HL-60/S4 (cell line): Measurements from ENCODE around the gene DNAI1.
"Not testable (repeated sequence)": the region's sequence is repeated elsewhere in the genome, so short reads cannot be mapped to it uniquely, and the experiment has no call there.

ENCODE experiments used
- in situ Hi-C: fragments of 300-500 bp; cut with MboI; formaldehyde crosslinking; loops from 2 replicates; pipeline ENCODE4 v1.14.3; 2022; ENCODE audit warnings: low sequenced_read_pairs

The DNAI1 gene

GRCh38 chr9:34526026-34526425 lies 67.4 kb downstream of the DNAI1 start:
- in situ Hi-C loops: no loop called here

DNA sequence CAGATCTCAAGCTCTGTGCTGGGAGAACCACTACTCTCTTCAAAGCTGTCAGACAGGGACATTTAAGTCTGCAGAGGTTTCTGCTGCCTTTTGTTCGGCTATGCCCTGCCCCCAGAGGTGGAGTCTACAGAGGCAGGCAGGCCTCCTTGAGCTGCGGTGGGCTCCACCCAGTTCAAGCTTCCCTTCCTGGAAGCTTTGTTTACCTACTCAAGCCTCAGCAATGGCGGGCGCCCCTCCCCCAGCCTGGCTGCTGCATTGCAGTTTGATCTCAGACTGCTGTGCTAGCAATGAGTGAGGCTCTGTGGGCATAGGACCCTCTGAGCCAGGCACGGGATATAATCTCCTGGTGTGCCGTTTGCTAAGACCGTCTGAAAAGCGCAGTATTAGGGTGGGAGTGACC lies 73.4 kb downstream of the DNAI1 start:
- in situ Hi-C loops: not testable (repeated sequence)

DNA sequence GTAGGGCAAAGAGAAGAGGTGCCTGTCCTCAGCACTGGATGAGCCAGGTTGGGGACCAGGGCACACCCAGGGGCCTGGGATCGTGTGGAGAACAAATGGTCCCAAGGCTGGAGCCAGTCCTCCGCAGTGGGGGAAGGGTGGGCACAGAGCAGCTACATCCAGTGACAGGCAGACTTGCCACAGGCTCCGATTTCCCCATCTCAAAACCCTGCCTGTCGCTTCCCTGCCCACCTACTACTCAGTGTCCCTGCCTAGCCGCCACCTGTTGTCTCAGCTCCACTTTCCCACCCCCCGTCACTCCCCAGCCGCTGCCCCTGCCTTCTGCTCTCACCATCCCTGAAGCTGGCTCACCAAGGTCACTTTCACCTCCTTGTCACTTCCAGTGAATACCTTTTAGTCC lies 78.1 kb downstream of the DNAI1 start:
- in situ Hi-C loops: no loop called here

- in situ Hi-C loops: no loop called here
Observed at GRCh38 chr9:34540827-34541226, 82.2 kb downstream of the DNAI1 start.

- in situ Hi-C loops: no loop called here
Observed at GRCh38 chr9:34541540-34541939, 82.9 kb downstream of the DNAI1 start.

- in situ Hi-C loops: no loop called here
Observed at GRCh38 chr9:34544035-34544434, 85.4 kb downstream of the DNAI1 start.

DNA sequence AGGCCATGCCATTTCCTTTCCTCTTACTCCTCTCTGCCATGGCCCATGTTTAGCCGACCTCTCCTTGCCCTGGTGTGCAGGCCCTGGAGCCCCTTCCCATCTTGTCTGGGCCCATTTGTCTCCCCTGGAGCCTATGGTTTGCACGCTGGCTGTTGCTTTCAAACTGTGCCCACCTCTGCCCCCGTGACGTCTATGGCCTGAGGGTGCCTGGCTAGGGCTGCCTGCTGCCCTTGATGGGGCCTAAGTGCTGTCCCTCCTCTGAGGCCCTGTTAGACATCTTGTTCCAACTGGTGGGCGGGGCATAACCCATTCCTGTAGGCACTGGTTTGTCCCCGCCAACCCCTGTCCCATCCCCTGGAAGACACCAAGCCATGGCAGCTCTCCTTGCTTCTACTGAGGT lies 86.9 kb downstream of the DNAI1 start:
- in situ Hi-C loops: no loop called here

GRCh38 chr9:34546102-34546833 lies 87.7 kb downstream of the DNAI1 start:
- in situ Hi-C loops: no loop called here

GRCh38 chr9:34546834-34547827 lies 88.5 kb downstream of the DNAI1 start:
- in situ Hi-C loops: no loop called here

DNA sequence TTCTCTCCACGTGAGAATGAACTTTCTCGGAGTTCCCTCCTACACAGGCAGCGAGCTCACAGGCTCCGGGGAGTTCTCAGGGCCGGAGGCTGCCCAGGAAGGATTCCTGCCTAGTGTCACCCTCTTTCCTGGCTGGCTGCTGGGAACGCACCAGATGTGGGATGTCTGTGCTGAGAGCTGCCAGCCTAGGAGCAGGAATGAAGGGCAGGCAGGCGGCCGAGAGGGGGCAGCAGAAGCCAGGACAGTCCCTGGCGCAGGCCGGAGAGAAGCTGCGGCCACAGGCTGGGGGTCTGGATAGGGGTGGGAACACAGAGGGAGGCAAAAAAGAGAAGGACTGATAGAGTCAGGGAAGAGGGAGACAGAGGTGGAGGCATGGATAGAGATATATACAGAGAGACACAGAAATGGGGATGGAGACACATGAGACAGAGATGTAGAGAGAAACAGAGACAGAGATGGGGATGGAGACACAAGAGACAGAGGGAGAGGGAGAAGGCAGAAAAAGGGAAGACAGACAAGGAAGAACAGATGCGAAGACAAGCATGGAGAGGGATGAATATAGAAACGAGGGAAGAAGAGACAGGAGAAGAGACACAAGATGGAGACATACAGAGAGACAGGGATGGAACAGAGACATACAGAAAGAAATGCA lies 89.5 kb downstream of the DNAI1 start:
- in situ Hi-C loops: no loop called here

- in situ Hi-C loops: no loop called here
Observed at GRCh38 chr9:34549407-34549732, 90.8 kb downstream of the DNAI1 start.

DNA sequence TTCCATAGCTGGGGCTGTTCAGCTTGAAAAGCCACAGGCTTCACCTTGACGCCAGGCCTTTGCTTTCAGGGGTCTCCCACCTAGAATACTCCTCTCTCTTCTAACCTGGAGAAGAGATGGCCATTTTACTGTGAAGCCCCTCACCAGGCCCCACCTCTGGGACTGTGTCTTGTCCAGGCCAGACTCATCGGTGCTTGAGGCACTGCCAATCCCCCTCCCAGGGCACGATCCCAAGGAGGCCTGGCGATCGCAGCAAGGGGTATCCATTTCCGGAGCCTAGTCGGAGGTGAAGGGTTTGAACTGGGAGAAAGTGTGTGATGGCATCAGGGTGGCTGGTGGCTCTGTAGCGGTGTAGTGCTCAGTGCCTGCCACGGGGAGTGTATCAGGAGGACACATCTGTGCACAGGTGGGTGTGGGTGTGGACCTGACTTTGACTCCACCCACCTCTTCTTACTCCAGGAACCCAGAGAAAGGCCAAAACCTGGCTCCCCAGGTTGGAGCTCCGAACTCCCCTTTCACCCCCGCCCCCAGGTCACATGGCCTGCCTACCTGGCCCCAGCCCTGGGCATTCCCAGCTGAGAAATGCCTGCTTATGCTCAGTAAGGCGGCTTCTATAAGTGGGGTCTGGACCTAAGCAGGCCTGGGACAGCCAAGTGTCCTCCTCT lies 91.5 kb downstream of the DNAI1 start:
- in situ Hi-C loops: no loop called here

DNA sequence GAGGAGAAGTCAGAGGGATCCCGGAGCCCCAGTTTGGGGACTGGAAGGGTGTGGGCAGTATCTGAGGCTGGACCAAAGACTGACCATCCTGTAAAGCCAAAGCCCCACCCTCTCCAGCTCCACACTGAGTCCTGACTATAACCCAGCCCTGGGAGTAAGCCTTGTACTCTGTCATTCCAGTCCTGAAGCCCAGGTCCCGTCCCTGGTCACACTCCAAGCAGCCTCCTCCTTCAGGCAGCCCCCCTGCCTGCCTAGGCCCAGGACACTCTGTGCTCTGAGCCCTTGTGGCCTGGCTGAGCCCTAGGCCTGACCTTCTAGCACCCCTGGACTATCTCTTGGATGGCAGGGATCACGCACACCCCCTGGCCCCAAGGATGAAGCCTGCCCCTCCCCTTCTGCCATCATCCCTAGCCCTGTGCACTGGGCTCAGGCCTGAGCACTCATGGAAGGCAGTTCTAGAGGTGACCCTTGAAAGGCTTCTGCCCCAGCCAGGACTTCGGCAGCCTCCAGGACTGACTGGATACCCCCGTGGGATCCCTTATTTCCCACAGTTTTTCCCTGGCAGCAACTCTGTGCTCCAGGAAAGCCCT lies 92.2 kb downstream of the DNAI1 start:
- in situ Hi-C loops: no loop called here

GRCh38 chr9:34551751-34552605 lies 93.4 kb downstream of the DNAI1 start:
- in situ Hi-C loops: no loop called here

DNA sequence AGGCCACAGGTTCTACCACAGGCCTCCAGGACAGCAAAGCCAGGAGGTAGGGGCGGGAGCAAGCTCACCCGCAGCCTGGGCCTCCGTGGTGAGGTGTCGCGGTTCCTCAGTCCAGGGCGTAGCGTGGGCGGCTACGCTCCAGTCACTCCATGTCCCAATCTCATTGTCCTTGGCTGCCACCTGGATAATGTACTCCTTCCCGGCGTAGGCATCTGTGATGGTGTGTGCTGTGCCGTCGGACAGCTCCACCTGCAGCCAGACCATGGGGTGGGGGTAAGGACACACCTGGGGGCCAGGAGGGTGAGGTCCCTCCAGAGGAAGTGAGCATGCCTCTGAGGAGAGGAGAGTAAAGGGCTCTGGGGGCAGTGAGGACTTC lies 94.0 kb downstream of the DNAI1 start:
- in situ Hi-C loops: no loop called here

GRCh38 chr9:34552986-34553385 lies 94.4 kb downstream of the DNAI1 start:
- in situ Hi-C loops: no loop called here

DNA sequence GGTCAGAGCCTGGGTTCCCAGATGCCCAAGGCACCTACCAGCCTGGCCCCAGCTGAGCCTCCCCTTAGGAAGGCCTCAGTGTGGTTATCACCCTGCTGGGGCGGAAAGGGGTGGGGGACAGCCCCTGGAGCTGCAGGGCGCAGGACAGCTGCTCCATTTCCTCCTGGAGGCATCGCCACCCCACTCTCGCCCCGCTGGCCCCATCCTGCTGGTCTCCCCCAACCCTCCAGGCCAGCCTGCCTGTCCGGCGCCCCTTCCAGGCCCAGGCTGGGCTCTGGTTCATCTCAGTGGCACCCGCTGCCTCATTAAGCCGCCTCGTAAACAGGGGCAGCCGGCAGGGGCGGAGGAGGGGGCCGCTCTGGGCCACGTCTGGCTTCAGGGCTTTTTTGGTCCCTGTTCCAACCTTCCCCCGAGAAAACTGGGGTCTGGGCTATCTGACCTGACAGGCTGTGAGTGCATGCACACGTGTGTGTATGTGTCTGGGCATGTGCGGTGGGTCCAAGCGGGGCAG lies 95.0 kb downstream of the DNAI1 start:
- in situ Hi-C loops: no loop called here

DNA sequence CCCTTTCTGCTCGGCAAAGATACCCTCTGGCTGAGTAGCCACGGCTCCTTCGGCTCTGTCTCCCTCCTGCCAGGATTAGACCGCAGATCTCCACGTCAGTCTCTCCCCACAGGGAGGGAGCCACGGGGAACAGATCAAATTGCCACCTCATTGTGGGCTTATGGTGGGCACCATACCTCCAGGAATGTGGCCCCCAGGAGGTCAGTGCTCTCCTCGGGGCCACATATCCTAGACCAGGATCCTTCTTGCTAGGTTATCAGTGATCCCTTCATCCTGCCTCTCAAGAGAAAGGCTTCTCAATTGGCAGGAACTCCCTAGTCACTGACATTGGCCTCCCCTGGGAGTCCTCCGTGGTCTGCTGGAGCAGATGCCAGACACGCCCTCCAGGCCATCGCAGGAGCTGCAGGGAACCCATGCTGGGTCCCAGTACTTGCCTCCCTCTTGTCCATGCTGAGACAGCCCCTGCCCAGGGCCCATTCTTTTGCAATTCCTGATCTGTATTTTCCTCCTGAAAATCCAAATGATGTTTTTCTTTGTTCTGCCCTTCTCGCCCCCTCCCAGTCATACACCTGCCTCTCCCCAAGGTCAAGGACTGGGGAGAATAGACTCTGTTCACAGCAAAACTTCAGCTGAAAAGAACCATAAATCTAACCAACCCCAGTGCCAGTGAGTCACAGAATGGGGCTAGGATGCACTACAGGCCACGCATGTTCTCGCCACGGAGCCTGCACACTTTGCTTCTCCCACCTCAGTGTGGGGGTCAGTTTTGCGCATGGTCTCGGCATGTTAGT lies 95.8 kb downstream of the DNAI1 start:
- in situ Hi-C loops: no loop called here

DNA sequence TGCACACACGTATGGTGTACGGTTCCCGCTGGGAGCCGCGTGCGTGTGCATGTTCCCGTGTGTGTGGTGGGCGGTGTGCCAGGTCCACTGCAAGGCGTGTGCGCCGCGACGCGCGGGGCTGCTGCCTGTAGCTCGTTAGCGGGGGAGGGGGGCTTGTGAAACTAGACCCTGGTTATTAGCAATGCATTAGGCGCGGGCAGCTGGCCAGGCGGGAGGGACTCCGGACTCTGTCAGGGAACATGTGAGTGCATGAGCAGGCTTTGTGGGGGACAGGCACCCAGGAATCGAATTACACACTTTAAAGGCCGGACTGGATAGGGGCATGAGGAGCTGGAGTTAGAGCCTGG lies 96.4 kb downstream of the DNAI1 start:
- in situ Hi-C loops: no loop called here
